IMR-90 (cell line): Measurements from ENCODE around the gene DIRAS2.

Experiments used
- CHD1 ChIP-seq: IDR thresholded peaks from 2 replicates; pipeline ENCODE4 v1.6.1; 2012; ENCODE audit warnings: low read depth, low read length, improper control_type of control experiment
- FOS ChIP-seq: fragments of 150-350 bp; IDR thresholded peaks from 2 replicates; pipeline ENCODE4 v1.6.1; 2016; ENCODE audit warnings: low read depth, low read length
- MAFK ChIP-seq: IDR thresholded peaks from 2 replicates; pipeline ENCODE4 v1.6.1; 2012; ENCODE audit warnings: low read depth, low read length, improper control_type of control experiment
- MXI1 ChIP-seq: IDR thresholded peaks from 2 replicates; pipeline ENCODE4 v1.6.1; 2012; ENCODE audit warnings: low read depth, mild to moderate bottlenecking, low read length, moderate library complexity, borderline replicate concordance
- NFE2L2 ChIP-seq: fragments of 150-350 bp; IDR thresholded peaks from 2 replicates; pipeline ENCODE4 v1.6.1; 2016; ENCODE audit warnings: low read depth, mild to moderate bottlenecking, low read length
- POLR2A ChIP-seq: IDR thresholded peaks from 2 replicates; pipeline ENCODE4 v1.6.1; 2012; ENCODE audit warnings: mild to moderate bottlenecking, low read depth, low read length
- SMC3 ChIP-seq: fragments of 150-350 bp; IDR thresholded peaks from 2 replicates; pipeline ENCODE4 v1.6.1; 2016; ENCODE audit warnings: low read depth, mild to moderate bottlenecking, antibody characterized with exemption, low read length, moderate library complexity
- USF2 ChIP-seq: fragments of 150-350 bp; IDR thresholded peaks from 2 replicates; pipeline ENCODE4 v1.6.1; 2017; ENCODE audit warnings: mild to moderate bottlenecking, antibody characterized with exemption, low read length, low read depth
- TF ChIP-seq, protein P1 (sequence below): conservative IDR thresholded peaks from 2 replicates; pipeline ENCODE4 v1.5.1; 2012; ENCODE audit warnings: mild to moderate bottlenecking, low read depth, low read length, improper control_type of control experiment

DNA sequence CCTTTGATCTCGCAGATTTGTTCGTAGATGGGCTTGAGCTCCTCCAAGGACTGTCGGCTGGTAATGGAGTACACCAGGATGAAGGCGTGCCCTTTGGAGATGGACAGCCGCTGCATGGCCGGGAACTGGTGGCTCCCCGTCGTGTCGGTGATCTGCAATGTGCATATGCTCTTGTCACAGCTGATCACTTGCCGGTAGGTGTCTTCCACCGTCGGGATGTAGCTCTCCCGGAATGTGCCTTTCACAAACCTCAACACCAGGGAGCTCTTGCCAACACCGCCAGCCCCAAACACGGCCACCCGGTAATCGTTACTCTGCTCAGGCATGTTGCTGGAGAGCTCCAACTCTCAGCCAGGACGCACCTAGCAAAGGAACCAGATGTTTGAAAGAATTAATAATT is 29.1 kb downstream of the DIRAS2 start:
- TF ChIP-seq, protein P1, sequence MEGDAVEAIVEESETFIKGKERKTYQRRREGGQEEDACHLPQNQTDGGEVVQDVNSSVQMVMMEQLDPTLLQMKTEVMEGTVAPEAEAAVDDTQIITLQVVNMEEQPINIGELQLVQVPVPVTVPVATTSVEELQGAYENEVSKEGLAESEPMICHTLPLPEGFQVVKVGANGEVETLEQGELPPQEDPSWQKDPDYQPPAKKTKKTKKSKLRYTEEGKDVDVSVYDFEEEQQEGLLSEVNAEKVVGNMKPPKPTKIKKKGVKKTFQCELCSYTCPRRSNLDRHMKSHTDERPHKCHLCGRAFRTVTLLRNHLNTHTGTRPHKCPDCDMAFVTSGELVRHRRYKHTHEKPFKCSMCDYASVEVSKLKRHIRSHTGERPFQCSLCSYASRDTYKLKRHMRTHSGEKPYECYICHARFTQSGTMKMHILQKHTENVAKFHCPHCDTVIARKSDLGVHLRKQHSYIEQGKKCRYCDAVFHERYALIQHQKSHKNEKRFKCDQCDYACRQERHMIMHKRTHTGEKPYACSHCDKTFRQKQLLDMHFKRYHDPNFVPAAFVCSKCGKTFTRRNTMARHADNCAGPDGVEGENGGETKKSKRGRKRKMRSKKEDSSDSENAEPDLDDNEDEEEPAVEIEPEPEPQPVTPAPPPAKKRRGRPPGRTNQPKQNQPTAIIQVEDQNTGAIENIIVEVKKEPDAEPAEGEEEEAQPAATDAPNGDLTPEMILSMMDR = no peak
- TF ChIP-seq MAFK (no peak), CHD1 (no peak), FOS (no peak), USF2 (no peak), SMC3 (no peak), MXI1 (no peak), NFE2L2 (no peak), POLR2A (no peak)
